ENCODE data around the gene SH2D1B. TPM values are rescaled to one million over a fixed set of nuclear protein-coding genes. Genes with fewer than 3 reads are reported as not detected.
"Not testable (repeated sequence)": the region's sequence is repeated elsewhere in the genome, so short reads cannot be mapped to it uniquely, and the experiment has no call there.

SH2D1B gene
- total RNA-seq, 1 donor from 2014 or later, result 0.62 TPM

DNA sequence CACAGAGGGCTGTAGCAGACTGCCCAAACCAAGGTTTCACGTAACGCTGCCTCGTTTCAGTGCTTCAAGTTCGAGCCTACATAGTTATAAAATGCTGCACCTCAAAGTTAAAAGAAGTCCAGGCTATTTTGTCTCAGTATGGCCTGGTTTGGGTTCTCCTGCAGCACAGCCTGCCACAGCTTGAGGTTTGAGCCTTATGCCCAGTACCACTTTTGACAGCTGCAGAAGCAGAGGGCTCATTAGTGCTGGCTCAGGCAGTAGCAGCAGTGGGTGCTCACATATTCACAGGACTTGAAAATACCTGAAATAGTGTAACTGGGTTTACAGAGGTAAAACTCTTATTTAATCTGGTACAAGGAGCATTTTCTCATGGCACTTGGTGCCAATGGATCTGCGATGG is 50.6 kb downstream of the SH2D1B start:
- no peak for DNase-seq

DNA sequence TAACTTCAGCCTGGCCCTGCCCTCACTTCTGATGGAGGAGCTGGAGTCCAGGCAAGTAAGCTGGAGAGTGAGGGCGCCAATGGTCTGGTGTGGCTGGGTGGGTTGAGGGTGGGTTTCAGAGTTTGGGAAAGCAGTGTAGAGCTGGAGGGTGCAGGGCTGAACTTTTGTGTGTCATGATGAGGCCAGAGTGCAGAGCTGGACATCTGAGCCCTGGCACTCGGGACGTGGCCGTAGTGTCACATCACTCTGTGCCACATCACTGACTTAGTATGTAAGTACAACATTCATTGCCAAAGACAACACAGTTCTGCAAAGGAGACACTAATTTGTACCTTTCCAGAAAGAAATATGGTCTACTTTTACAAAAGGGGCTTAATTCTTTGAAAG is 51.1 kb downstream of the SH2D1B start:
- DNase-seq, result no peak

DNA sequence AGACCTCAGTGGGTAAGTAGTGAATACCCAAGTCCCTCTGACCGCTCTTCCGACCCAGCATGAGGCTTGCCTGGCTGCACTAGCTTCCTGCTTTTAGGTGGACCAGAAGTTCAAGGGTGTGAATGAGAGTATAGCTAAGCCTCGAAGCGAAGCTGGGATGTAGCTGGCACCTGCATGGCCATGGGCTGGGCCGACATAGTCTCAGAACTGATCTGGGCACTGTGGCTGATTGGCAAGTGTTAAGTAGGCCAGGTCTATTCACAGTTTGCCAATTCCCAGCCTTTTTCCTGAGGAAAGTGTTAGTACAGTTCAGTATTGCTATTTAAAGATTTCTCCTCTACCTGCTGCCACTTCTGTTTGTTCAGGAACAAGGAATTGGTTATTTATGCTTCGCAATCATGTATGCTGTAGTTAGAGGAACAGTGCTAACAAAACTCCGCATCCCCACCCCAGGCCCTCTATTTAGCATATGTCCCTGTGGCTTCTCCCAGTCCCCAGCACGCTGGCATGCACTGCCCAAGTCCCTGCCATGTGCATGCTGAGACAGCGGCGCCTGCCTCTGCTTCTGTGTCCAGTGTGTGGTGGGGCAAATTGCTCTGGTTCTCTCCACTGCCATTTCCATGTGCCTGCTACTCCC is 51.6 kb downstream of the SH2D1B start:
- no peak for DNase-seq

- DNase-seq, result no peak
Observed at GRCh38 chr1:162359523-162360236, 52.3 kb downstream of the SH2D1B start.

DNA sequence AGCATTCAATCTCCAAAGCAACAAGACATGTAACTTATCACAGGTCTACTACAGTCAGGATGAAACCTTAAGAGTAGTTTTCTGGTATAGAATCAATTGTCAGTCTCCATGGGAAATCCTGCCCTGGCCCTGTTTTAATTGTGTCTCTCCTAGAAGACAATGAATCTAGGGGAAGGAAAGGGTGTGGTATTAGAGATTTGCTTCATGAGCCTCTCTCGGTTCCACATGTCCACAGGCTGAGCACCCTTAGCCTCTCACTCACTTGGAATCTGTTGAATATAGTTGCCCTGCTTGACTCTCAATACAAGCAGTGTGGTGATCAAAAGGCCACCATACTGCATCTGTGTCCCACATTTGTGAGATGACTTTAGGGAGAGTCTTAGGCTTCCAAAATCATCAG is 53.0 kb downstream of the SH2D1B start:
- DNase-seq, result no peak

DNA sequence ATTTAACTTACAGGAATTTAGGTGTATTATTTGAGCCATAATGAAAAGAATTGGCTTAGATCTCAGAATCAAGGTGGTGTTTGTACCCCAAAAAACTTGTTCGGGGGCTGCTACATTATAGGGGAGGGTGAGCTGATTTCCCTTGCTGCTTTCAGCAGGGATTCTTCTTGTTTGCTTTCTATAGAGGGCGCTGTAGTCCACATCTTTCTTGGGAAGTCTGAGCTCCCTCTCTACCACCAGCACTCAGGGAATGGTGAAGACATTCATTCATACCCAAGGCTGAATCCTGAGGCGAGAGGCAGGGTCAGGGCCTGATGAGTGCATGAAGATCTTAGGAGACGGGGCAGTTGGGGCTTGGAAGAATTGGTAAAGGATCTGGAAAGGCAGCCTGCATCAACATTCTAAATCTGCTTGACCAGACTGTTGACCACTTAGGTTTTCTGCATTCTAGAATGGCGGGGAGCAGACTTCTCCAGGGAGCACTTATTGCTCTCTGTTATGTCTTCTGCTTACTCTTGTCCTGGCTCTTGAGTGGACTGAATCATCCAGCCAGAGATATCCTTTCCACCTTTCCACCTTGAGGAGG is 54.2 kb downstream of the SH2D1B start:
- DNase-seq, result no peak

- no peak for DNase-seq
Observed at GRCh38 chr1:162353702-162354101, 58.2 kb downstream of the SH2D1B start.

DNA sequence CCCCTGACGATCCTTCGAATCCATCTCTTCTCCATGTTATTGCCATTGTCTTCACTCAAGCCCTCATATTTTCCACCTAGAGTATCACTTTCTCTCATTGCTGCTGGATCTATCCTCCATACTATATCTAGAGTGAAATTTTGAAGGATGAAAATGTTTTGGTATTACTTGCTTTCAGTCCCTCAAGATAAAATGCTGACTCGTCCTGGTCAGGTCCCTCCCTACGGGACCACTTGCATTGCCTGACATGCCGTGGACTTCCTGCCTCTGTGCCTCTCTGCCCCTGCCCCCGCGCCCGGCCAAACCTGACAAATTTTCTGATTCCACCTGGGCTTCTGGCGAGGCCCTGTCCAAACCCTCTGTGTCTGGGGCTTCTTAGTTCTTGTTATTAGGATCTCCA is 58.9 kb downstream of the SH2D1B start:
- no peak for DNase-seq

DNA sequence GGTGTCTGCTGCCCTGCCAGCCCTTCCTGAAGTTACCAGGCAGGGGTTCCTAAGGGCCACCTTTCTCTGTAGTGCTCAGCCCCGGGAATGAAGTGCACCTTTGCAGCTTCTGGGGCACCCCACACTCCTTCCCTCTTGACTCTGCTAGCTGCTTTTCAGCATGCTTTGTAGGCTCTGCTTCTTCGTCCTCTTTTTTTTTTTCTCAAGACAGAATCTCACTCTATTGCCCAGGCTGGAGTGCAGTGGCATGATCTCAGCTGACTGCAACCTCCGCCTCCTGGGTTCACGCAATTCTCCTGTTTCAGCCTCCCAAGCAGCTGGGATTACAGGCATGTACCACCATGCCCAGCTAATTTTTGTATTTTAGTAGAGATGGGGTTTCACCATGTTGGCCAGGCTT is 60.1 kb downstream of the SH2D1B start:
- not testable (repeated sequence) for DNase-seq

- no peak for DNase-seq
Observed at GRCh38 chr1:162351246-162351842, 60.6 kb downstream of the SH2D1B start.

DNA sequence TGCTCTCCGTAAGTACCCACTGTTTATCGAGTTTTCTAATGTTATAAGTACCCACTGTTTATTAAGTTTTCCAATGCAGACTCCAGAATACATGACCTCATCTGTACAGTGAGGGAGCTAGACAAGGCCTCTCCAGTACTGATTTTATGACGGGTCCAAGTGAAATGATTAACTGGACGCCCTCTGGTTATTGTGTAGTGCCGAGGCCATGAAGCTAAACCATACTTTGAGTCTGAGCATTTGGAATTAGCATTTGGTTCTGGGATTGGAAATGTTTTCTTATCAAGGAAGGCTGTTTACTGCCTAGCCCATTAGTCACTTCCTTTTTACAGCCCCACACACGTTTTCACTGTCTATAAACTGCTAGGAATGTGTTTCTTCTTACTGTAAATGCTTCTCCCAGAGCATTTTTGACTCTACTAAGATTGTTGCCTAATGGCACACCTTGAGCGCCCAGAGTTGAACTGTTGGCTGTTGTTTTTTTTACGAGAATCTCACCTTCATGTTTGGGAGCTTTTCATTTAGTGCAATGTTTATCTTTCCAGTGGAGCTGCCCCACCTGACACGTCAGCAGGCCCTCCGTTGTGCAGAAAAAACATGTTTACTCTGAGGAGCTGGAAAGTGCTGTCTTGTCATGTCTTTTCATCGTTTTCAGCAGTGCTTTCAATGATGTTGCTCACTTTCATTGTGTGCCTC is 62.2 kb downstream of the SH2D1B start:
- DNase-seq, result no peak

GRCh38 chr1:162347281-162347680 is 64.7 kb downstream of the SH2D1B start:
- no peak for DNase-seq

Other genes with a start within 250 kb of the SH2D1B start
- not detected for gene SPATA46, start 35.3 kb downstream of the SH2D1B start, total RNA-seq
- gene C1orf226, start 30.4 kb downstream of the SH2D1B start, total RNA-seq, result 2.3 TPM
- gene UHMK1, start 85.7 kb upstream of the SH2D1B start, total RNA-seq, result 51.7 TPM
- 48.8 TPM for gene UAP1, start 149.6 kb upstream of the SH2D1B start, total RNA-seq
- gene DDR2, start 220.3 kb upstream of the SH2D1B start, total RNA-seq, result 60.6 TPM

Data from tongue (tissue), 2 donors.